ENCODE measurements around the gene ZNF207.
"Not testable (repeated sequence)": the region's sequence is repeated elsewhere in the genome, so short reads cannot be mapped to it uniquely, and the experiment has no call there.

Gene ZNF207

DNA sequence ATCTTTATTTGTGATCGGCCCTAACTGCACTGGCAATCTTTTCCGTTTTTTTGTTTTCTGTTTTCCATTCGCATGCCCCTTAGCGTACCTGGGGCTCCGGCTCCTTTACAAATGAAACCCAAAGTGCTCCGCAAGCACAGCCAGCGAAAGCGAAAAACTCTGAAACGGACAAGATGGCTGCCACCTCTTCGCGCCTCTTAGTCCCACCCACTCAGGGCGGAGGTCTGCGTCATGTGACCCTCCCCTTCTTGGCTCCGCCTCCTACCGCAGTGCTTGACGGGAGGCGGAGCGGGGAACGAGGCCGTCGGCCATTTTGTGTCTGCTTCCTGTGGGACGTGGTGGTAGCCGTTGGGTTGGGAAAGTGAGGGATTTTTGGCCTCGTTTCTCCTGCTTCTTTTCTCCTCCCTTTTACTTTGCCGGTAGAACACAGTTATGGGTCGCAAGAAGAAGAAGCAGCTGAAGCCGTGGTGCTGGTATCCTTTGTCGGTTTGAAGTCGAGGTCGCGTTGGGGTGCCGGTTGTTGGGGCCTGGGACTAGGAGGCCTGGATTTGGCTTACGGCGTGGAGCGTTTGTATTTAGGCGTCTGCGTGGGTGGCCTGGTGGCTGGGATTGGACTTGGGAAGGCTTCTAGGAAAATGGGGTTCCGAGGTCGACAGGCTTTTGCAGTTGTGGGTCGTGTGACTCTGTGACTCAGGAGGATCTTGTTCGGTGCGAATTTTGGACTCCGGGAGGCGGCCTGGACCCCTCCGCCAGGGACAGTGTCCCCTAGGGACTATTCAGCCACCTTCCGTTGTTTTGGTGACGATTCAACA, at the start of gene ZNF207:
Gene ZNF207 (plus strand): TSS at position 304 of the 812 bp plus-strand sequence. CDS start 129 bp downstream, at position 433.
- DNase-seq (ENCODE audit: low read depth): peak; percentile 88

DNA sequence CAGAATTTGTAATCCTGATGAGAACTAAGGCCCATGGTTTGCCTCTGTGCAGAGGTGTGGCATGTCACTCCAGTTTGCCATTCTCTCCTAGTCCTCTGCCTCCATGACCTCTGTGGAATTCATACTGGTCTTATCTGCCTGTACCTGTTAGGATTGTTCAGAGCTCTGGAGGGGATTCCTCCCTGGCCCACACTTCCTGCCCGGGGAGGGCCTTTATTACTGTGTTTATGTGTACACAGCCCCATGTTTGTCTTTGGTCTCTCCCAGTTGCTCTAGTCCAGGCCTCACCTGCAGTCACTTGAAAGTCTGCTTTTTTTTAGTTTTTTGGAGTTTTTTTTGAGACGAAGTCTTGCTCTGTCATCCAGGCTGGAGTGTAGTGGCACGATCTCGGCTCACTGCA, 47.9 kb upstream of the ZNF207 start:
- DNase-seq (ENCODE audit: low read depth): no peak

DNA sequence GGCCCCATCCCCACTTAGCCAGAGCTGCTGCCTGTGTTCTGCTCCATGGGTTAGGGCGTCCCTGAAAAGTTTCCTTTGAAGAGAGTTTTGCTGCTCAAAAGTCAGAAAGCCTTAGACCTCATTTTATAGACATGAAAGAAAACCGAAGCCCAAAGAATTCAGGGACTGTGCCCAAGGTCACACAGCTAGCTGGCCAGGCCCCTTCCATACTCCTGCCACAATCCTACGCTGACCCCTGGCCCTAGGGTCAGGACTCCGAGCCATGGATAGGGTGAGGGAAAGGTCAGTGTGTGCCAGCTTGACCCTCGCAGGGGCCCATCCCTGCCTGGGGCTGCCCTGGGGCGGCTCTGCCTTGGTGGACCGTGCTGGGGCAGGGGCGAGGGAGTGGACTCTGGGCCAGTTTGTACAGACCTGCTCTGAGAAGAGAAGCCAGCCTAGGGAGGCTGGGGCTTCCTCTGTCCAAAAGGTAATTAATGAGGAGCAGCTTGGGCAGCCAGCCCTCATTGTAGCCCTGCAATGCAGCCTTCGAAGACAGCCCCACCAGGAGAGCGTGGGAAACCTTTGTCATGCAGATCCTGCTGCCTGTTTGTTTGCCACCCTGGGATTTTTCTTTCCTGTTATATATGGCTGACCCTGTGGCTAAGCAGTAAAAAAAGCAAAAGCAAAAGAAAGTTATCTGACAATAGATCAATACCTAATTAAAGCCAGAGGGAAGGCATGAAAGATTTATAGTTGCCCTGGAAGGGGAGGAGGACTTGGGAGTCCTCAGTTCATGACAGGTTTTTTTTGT, 46.9 kb upstream of the ZNF207 start:
- DNase-seq (ENCODE audit: low read depth): no peak

DNA sequence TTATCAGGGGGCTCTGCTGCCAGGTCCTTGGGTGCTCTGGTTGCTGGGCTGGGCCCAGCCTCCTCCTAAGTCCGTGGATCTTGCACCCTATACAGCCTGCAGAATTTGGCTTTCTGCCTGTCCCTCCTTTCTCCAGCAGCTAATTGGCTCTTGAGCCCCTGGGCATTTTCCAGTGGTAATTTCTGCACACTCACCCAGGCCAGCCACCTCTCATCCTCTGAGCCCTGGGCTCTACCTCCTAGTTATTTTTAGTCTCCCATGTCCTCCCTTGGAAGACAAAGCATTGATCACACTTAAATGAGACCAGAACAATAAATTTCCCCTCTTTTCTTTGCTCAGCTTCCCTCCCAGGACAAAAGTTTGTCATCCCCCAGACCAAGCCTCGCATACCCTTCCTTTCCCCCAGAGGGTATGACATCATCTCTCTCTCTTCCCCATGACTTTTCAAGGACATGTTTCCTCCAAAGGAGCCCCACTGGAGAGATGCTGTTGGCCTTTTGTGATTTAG, 46.1 kb upstream of the ZNF207 start:
- DNase-seq (ENCODE audit: low read depth): no peak

DNA sequence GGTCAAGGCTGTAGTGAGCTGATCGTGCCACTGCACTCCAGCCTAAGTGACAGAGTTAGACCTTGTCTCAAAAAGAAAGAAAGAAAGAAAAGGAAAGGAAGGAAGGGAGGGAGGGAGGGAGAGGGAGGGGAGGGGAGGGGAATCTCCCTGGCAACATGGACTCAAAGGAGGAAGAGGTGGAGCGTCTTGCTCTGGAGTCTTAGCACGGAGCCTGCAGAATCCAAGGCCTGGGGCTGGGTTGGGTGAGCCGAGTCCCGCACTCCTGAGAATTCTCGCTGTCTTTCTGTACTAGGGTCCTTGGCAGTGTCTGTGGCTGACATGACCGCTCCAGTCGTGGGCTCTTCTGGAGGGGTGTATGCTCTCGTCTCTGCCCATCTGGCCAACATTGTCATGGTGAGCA, 44.9 kb upstream of the ZNF207 start:
- DNase-seq (ENCODE audit: low read depth): no peak

DNA sequence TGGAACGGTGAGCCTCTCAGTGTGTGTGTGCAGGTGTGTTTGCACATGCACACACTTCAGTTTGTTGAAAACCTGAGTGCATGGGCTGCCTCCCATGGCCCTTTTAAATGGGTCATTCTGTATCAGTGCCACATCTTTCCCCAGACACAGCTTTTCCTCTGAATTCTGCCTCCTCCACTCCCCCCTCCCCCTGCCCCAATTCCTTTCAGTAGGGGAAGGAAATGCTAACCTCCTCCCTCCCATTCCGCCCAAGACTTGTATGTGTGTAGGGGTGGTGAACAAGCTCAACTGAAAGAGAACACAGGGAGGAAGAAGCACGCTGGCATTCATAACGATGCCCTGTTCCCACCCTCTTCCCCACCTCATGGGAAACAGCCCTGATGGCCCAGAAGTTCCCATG, 42.3 kb upstream of the ZNF207 start:
- DNase-seq (ENCODE audit: low read depth): no peak

DNA sequence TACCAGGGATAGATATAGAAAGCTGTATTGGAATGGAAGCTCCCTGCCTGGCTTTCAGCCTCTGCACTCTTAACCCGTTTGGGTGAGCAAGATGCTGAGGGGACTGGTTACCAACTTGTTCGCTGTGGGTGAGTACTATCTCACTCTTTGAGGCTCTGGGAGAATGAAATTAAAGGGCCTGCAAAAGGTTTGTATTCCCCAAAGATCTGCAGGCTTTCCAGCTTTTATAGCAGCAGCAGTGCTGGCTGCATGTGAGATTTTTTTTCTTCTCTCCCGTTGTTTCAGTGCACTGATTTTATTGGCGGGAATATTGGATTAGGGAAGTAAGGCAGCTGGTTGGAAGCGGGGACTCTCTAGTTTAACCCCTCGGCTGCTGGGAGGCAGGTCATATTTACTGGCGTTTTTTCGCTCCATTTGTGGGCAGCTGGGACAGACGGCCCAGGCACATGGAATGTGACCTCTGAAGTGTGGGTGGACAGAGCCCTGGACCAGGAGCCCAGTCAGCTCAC, 38.9 kb upstream of the ZNF207 start:
- DNase-seq (ENCODE audit: low read depth): no peak

DNA sequence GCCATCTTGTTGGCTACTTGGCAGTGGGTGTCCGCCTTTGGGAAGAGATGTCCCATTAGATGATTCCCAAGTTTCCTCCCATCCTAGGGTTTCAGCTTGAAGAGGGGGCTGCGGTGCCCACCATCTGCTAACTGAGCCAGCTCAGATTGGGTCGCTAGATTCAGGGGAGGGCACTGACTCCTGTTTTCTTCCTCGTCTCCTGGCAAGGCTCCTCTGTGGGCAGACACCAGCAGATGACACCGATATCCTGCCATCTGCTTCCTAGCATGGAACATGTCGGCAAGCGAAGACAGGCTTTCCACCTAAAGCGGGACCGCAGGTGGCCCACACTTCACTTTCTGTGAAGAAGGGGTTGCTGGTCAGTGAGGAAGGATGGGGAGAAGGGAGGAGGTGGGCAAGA, 35.3 kb upstream of the ZNF207 start:
- no peak for DNase-seq (ENCODE audit: low read depth)

DNA sequence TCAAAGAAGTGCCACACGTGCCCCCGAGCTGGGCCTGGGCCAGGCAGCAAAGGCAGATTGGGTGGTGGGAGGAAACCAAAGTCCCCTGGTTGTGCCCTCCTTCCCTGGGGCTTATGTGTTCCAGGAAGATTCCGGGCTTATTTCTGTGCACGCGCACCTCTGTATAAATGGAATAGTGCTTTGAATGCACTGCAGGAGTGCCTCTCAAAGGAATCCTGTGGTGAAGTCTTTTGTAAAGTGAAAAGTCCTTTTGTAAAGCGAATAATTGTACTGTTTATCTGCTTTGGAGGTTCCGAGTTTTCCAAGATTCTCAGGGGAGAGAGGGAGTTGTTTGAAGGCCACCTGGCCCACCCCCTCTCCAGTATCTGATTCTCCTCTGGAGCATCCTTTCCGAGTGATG, 34.8 kb upstream of the ZNF207 start:
- no peak for DNase-seq (ENCODE audit: low read depth)

DNA sequence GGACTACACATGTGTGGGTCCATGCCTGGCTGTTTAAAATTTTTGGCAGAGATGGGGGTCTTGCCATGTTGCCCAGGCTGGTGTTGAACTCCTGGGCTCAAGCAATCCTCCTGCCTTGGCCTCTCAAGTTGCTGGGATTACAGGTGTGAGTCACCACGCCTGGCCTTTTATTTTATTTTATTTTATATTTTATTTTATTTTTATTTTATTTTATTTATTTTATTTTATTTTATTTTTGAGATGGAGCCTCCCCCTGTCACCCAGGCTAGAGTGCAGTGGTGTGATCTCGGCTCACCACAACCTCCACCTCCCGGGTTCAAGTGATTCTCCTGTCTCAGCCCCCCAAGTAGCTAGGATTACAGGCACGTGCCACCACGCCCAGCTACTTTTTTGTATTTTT, 33.3 kb upstream of the ZNF207 start:
- DNase-seq (ENCODE audit: low read depth): not testable (repeated sequence)

DNA sequence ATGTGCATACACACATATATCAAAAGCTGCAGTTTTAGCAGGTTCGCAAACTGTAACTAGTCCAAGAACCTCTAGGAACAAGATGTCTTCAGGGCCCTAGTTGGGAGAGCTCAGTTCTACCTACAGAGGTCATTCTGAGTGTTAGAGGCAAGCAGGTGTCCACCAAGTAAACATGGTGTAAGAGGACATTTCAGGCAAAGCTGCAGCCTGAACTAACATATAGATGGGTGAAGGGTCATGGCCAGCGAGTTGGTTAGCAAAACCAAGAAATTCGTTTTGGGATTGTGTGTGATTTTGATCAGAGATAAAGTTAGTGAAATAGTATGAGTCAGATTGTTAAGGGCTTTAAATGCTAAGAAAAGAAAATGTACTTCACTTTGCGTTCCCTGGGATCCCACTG, 32.6 kb upstream of the ZNF207 start:
- no peak for DNase-seq (ENCODE audit: low read depth)

DNA sequence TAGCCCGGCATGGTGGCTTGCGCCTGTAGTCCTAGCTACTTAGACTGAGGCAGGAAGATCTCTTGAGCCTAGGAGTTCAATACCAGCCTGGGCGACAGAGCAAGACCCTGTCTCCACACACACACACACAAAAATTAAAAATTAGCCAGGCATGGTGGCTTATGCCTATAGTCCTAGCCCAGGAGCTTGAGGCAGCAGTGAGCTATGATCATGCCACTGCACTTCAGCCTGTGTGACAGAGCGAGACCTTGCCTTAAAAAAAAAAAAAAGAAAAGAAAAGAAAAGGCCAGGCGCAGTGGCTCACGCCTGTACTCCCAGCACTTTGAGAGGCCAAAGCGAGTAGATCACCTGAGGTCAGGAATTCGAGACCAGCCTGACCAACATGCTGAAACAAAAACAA, 31.9 kb upstream of the ZNF207 start:
- no peak for DNase-seq (ENCODE audit: low read depth)

DNA sequence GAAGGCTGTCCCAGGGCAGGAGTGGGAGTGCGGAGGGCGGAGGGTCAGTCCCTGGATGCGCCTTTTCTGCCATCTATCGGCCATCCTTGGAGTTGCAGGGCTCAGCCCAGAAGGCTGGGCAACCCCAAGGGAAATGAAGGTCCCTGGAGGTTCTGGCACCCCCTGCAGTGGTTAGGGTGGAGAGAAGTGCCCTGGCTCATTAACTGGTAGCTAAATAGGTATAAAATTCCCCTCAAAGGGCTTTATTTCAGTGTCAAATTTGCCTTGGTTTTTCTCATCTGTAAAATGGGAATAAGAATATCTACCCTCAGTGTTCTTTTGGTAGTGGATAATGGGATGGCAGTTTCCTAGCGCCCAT, 30.4 kb upstream of the ZNF207 start:
- DNase-seq (ENCODE audit: low read depth): peak; percentile 74

DNA sequence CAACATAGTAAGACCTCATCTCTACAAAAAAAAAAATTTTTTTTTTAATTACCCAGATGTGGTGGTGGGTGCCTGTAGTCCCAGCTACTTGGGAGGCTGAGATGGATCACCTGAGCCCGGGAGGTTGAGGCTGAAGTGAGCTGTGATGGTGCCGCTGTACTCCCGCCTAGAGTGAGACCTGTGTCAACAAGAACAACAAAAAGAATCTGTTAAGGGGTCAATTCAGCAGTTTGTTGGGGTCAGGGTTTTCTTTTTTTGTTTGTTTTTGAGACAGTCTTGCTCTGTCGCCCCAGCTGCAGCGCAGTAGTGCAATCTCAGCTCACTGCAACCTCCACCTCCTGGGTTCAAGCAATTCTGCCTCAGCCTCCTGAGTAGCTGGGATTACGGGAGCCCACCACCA, 29.9 kb upstream of the ZNF207 start:
- DNase-seq (ENCODE audit: low read depth): not testable (repeated sequence)

DNA sequence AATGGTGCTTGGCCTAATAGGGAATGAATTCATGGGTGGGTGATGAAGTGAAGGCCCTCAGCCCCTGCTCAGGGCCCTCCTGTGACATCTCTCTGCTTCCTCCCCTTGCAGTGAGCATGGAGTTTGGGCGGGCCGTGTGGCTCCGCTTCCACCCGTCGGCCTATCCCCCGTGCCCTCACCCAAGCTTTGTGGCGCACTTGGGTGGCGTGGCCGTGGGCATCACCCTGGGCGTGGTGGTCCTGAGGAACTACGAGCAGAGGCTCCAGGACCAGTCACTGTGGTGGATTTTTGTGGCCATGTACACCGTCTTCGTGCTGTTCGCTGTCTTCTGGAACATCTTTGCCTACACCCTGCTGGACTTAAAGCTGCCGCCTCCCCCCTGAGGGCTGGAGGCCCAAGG, 29.1 kb upstream of the ZNF207 start:
- DNase-seq (ENCODE audit: low read depth): no peak

DNA sequence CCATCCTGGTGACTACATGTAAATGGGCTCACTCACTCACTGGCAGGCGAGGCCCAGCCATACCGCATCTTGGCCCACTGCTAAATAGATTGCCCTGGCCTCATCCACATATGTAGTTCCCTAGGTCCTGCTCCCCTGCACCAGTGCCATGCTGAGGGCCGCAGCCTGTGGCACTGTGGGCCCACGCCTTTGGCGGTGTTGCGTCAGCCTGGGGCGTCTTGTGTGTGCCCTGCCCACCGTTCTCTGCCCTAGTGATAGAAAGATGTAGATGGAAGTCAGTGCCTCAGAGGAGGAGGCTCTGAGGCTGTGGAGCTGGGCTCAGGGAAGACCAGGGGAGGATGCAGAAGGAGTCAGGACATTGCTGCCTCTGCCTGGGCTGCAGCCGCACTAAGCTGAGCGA, 26.9 kb upstream of the ZNF207 start:
- no peak for DNase-seq (ENCODE audit: low read depth)

DNA sequence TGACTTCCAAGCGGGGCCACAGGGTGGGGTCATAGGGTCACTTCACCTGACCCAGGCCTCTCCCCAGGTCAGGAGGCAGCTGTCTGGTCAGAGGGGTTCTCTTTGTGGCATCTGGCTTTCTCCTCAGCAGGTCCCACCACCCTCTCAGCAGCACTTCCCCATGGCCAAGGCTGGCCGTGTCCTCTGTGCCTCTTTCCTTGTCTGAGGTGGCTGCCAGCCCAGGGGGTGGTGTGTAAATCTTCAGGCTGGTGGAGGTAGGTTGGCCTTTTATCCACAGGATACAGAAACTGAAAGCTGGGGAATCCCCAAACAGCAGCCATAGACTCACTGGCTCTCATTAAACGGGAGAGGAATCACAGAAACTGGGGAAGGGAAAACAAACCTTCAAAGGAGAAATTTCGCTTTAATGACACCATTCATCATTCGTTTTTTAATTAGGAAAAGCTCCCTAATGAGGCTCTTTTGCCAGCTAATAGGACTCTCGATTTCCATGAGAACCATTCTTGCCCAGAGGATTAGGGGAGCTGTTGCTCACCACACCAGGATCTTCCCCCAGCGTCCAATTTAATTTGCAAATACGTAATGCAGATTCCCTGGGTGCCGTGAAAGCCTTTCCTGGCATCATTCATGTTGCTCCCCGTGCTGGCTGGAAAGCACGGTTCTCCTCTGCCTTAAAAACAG, 26.0 kb upstream of the ZNF207 start:
- no peak for DNase-seq (ENCODE audit: low read depth)

DNA sequence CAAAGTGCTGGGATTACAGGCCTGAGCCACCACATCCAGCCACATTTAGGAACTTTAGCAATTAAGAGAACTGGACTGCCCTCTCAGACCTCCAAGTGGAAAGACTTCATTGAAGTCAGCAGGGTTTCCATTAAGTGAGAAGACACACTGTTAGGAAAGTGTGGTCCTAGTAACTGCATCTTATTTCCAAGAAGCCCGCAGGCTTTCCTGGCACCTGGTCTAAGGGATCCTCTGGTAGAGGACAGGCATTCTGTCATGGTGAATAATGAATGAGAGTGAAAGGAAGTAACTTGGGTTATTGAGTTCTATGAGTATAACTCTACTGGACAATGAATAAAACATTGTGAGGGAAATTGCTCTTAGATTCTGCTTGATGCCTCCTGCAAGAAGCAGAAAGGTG, 22.0 kb upstream of the ZNF207 start:
- no peak for DNase-seq (ENCODE audit: low read depth)

DNA sequence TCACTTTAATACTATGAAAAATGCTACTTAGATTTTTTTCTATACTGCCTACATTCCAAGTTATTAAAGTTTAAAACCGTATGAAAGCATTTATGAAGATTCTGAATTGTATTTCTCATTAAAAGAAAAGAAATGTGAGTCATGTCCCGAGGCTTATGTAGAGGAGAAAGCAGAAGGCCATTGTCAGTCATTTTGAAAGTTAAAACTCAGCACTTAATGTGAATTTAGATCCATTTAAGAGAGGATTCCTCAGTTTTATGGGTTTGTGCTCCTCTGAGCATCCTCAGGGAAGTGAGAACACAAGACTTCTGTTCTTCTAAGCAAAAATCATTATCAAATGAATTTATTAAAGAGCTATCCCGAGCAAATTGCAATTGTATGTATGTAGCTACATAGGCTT, 19.8 kb upstream of the ZNF207 start:
- no peak for DNase-seq (ENCODE audit: low read depth)

DNA sequence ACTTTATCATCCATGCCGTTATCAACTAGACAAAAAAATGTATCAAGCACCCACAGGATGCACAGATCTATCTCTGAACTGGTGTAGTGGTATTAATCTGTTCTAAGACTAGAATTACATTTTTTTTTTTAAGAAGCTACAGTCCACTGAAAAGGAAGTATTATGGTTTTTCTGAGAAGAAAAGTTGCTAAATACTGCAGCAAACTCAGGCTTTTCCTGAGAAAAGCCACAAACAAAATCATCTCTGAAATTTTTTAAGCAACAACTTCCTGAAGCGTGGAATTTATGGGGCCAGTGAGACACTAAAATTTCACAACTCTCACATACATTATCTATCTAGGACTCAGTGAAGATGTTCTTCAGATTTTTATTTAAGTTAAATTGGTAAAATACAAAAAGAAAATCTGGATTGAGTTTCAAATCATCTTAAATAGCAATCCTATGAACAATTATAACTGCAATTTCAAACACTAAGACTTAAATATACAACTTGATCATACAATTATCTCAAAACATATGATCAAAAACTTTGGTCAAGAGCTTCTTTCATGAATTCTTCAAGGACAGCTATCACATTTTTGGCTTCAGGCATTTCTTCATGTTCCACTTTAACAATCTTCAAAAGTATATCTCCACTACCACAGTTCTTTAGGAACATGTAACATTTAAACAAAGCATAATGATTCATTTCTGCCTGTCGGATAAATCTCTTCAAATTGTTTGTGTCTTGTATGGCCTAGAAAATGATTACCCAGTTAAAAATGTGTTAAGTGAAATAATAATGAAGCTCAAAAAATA, 18.5 kb upstream of the ZNF207 start:
- no peak for DNase-seq (ENCODE audit: low read depth)

DNA sequence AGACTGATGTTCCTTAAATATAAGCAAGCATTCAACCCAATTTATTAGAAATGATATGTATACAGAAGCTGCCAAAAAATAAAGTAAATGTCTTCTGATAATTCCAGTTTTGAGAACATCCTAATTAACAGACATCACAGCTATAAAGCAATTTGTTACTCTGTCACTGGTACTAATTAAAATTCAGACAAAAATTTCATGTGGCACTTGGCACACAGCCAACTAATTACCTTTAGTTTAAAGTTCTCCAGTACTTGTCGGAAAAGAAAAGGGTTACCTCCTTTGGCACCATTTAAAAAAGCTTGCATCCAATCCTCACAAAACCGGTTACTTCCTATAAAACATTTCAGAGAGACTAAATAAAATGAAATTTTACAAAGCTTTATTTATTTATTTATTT, 16.8 kb upstream of the ZNF207 start:
- DNase-seq (ENCODE audit: low read depth): no peak

DNA sequence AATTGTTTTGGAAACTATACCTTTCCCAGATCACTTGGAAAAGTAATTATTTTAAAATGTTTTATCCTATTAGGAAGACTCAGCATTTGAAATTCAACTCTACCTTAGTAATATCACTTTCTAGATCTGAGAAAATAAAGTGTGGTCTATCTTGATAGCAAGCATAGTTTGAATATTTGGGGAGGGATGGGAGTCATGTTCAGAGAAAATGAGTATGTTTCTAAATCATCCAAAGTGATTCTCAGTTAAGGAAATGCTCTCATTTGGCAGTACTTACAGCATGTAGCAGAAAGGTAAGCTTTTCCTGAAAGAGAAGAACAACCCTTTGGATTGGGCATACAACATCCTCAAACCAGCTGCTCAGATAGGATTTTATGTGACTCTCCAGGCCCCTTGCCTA, 14.9 kb upstream of the ZNF207 start:
- DNase-seq (ENCODE audit: low read depth): no peak
